Measurements from ENCODE around the gene SPINK14. TPM values are rescaled to one million over a fixed set of nuclear protein-coding genes. Genes with fewer than 3 reads are reported as not detected.

SPINK14 gene
- total and polyA plus RNA-seq, 4 donors: not detected

- TF ChIP-seq MAX (IDR thresholded peaks at IDR 0.05) (no peak), GABPA (IDR thresholded peaks at IDR 0.05 in 1 of 2, conservative IDR thresholded peaks at IDR 0.05 in 1 of 2) (no peak), REST (IDR thresholded peaks at IDR 0.05) (no peak), YY1 (IDR thresholded peaks at IDR 0.05) (no peak), FOXA2 (IDR thresholded peaks at IDR 0.05) (no peak), FOXA1 (IDR thresholded peaks at IDR 0.05) (no peak), TAF1 (conservative IDR thresholded peaks at IDR 0.05) (no peak)
Observed at GRCh38 chr5:148172377-148172776, 4.0 kb downstream of the SPINK14 start.

GRCh38 chr5:148176480-148176879, 8.1 kb downstream of the SPINK14 start:
- Histone ChIP-seq H3K27me3 (ENCODE audit: control insufficient read depth in 4 of 4, insufficient read depth in 4 of 4, low read length in 3 of 4) (no peaks in the 10 kb centered on the region), H3K36me3 (ENCODE audit: control insufficient read depth in 4 of 4, insufficient read depth in 3 of 4, low read depth in 1 of 4, low read length in 3 of 4) (no peaks in the 10 kb centered on the region), H3K9ac (ENCODE audit: low read depth in 1 of 2, low read length in 2 of 2) (no peak overlapping the region), H3K27ac (ENCODE audit: low read depth in 1 of 2, low read length in 2 of 2) (no peak overlapping the region), H3K4me1 (ENCODE audit: control insufficient read depth in 4 of 4, insufficient read depth in 4 of 4, low read length in 3 of 4) (no peaks in the 10 kb centered on the region), H3K9me3 (ENCODE audit: control insufficient read depth in 4 of 4, low read length in 3 of 4) (no peaks in the 10 kb centered on the region), H3K4me3 (ENCODE audit: low read depth in 1 of 3, low read length in 3 of 3) (no peak overlapping the region)
- DNase-seq (ENCODE audit: low spot score): no peak
- 60% methylated on average over 2 of the region's 2 CpGs for WGBS
- TF ChIP-seq YY1 (IDR thresholded peaks at IDR 0.05): no peak
- no peak for TF ChIP-seq GABPA (IDR thresholded peaks at IDR 0.05 in 1 of 2, conservative IDR thresholded peaks at IDR 0.05 in 1 of 2)
- TF ChIP-seq TAF1 (conservative IDR thresholded peaks at IDR 0.05): no peak
- TF ChIP-seq MAX (IDR thresholded peaks at IDR 0.05): no peak
- TF ChIP-seq NR2F2 (IDR thresholded peaks at IDR 0.05): no peak
- no peak for TF ChIP-seq RAD21 (IDR thresholded peaks at IDR 0.05)

More at GRCh38 chr5:148172377-148172776, 4.0 kb downstream of the SPINK14 start:
- no peaks in the 10 kb centered on the region for H3K4me1 ChIP-seq (ENCODE audit: control insufficient read depth in 4 of 4, insufficient read depth in 4 of 4, low read length in 3 of 4)
- H3K9ac ChIP-seq (ENCODE audit: low read depth in 1 of 2, low read length in 2 of 2): no peak overlapping the region
- no peak for DNase-seq (ENCODE audit: low spot score)
- 81% methylated on average over 2 of the region's 2 CpGs for WGBS
- no peaks in the 10 kb centered on the region for H3K27me3 ChIP-seq (ENCODE audit: control insufficient read depth in 4 of 4, insufficient read depth in 4 of 4, low read length in 3 of 4)
- no peak overlapping the region for H3K4me3 ChIP-seq (ENCODE audit: low read depth in 1 of 3, low read length in 3 of 3)
- no peaks in the 10 kb centered on the region for H3K9me3 ChIP-seq (ENCODE audit: control insufficient read depth in 4 of 4, low read length in 3 of 4)
- no peaks in the 10 kb centered on the region for H3K36me3 ChIP-seq (ENCODE audit: control insufficient read depth in 4 of 4, insufficient read depth in 3 of 4, low read depth in 1 of 4, low read length in 3 of 4)
- no peak overlapping the region for H3K27ac ChIP-seq (ENCODE audit: low read depth in 1 of 2, low read length in 2 of 2)

- DNase-seq (ENCODE audit: low spot score): no peak
- no peaks in the 10 kb centered on the region for H3K27me3 ChIP-seq (ENCODE audit: control insufficient read depth in 4 of 4, insufficient read depth in 4 of 4, low read length in 3 of 4)
- no peaks in the 10 kb centered on the region for H3K4me1 ChIP-seq (ENCODE audit: control insufficient read depth in 4 of 4, insufficient read depth in 4 of 4, low read length in 3 of 4)
- H3K4me3 ChIP-seq (ENCODE audit: low read depth in 1 of 3, low read length in 3 of 3): no peak overlapping the region
- no peak overlapping the region for H3K27ac ChIP-seq (ENCODE audit: low read depth in 1 of 2, low read length in 2 of 2)
- H3K36me3 ChIP-seq (ENCODE audit: control insufficient read depth in 4 of 4, insufficient read depth in 3 of 4, low read depth in 1 of 4, low read length in 3 of 4): no peaks in the 10 kb centered on the region
- 67% methylated on average over 1 of the region's 1 CpG for WGBS
- H3K9ac ChIP-seq (ENCODE audit: low read depth in 1 of 2, low read length in 2 of 2): no peak overlapping the region
- TF ChIP-seq TAF1 (conservative IDR thresholded peaks at IDR 0.05): no peak
- no peak for TF ChIP-seq RAD21 (IDR thresholded peaks at IDR 0.05)
- TF ChIP-seq MAX (IDR thresholded peaks at IDR 0.05): no peak
- TF ChIP-seq EGR1 (IDR thresholded peaks at IDR 0.05; ENCODE audit: low read depth in 2 of 2): no peak
- TF ChIP-seq GABPA (IDR thresholded peaks at IDR 0.05 in 1 of 2, conservative IDR thresholded peaks at IDR 0.05 in 1 of 2): no peak
- TF ChIP-seq FOXA1 (IDR thresholded peaks at IDR 0.05): no peak
- no peak for TF ChIP-seq YY1 (IDR thresholded peaks at IDR 0.05)
- no peak for TF ChIP-seq NR2F2 (IDR thresholded peaks at IDR 0.05)
- no peak for TF ChIP-seq ZBTB33 (IDR thresholded peaks at IDR 0.05)
- no peaks in the 10 kb centered on the region for H3K9me3 ChIP-seq (ENCODE audit: control insufficient read depth in 4 of 4, low read length in 3 of 4)
Observed at GRCh38 chr5:148177207-148177606, 8.9 kb downstream of the SPINK14 start.
